Thymus (tissue), 11 donors: ENCODE measurements around the gene TRIP12. TPM values are rescaled to one million over a fixed set of nuclear protein-coding genes. Genes with fewer than 3 reads are reported as not detected.

Experiments used
- DNase-seq, 9 donors: peaks; one replicate each; pipeline ENCODE4 v3.0.0-alpha.2; 2013; ENCODE audit warnings: low spot score in 9 of 9, low read depth in 6 of 9, missing footprints in 1 of 9
- H3K27ac ChIP-seq, 2 donors: one replicate each; pipeline ENCODE4 v1.5.1; 2013; ENCODE audit warnings: control low read depth in 1 of 2, low read depth in 1 of 2, low read length in 1 of 2, mild to moderate bottlenecking in 1 of 2, moderate library complexity in 1 of 2
- H3K27me3 ChIP-seq, 2 donors: one replicate each; pipeline ENCODE4 v1.5.1; 2013; ENCODE audit warnings: low read length in 1 of 2; ENCODE audit not compliant: control insufficient read depth in 2 of 2, insufficient read depth in 1 of 2
- H3K36me3 ChIP-seq, 2 donors: one replicate each; pipeline ENCODE4 v1.5.1; 2013; ENCODE audit warnings: low read length in 1 of 2, mild to moderate bottlenecking in 1 of 2, moderate library complexity in 1 of 2; ENCODE audit not compliant: control insufficient read depth in 2 of 2, insufficient read depth in 2 of 2
- H3K4me1 ChIP-seq, 2 donors: one replicate each; pipeline ENCODE4 v1.5.1; 2013; ENCODE audit warnings: low read length in 2 of 2; ENCODE audit not compliant: control insufficient read depth in 2 of 2, insufficient read depth in 2 of 2
- H3K4me3 ChIP-seq, 2 donors: one replicate each; pipeline ENCODE4 v1.5.1; 2013; ENCODE audit warnings: low read length in 2 of 2, control low read depth in 1 of 2, mild to moderate bottlenecking in 1 of 2
- H3K9me3 ChIP-seq, 2 donors: one replicate each; pipeline ENCODE4 v1.5.1; 2013; ENCODE audit warnings: low read length in 1 of 2, mild to moderate bottlenecking in 1 of 2; ENCODE audit not compliant: control insufficient read depth in 2 of 2, insufficient read depth in 1 of 2
- WGBS: extraction: QIAGEN DNeasy Blood & Tissue Kit; methylation state at CpG from one replicate; pipeline ENCODE4 v1.1.7; 2013; 5-methylcytosine and 5-hydroxymethylcytosine counted together
- polyA plus RNA-seq: library from polyadenylated mRNA; stranded (reverse); fragments of 200-250 nt; gene quantifications from one replicate; pipeline ENCODE4 v1.2.3, GENCODE V29; 2013
- total RNA-seq: library from RNA; stranded (reverse); fragments of 120-200 nt; gene quantifications from one replicate; pipeline ENCODE4 v1.2.4, GENCODE V29; 2013
- donor health status: healthy.

Gene TRIP12
- total and polyA plus RNA-seq, 2 donors = 37.7 to 119 TPM

GRCh38 chr2:229873123-229873581 lies 48.7 kb downstream of the TRIP12 start:
- H3K36me3 ChIP-seq = peaks cover 20 to 41% of the 10 kb centered on the region in 2 donors
- H3K27ac ChIP-seq = no peak overlapping the region
- H3K9me3 ChIP-seq = no peaks in the 10 kb centered on the region
- 91% methylated on average over 1 of the region's 1 CpG for WGBS
- H3K4me3 ChIP-seq = no peak overlapping the region
- DNase-seq = no peak
- H3K4me1 ChIP-seq = no peaks in the 10 kb centered on the region
- no peaks in the 10 kb centered on the region for H3K27me3 ChIP-seq

GRCh38 chr2:229870903-229871656 lies 50.7 kb downstream of the TRIP12 start:
- Histone ChIP-seq H3K9me3 (no peaks in the 10 kb centered on the region), H3K27me3 (no peaks in the 10 kb centered on the region), H3K4me3 (no peak overlapping the region), H3K27ac (no peak overlapping the region), H3K4me1 (no peaks in the 10 kb centered on the region), H3K36me3 (peaks cover 7 to 31% of the 10 kb centered on the region in 2 donors)
- no peak for DNase-seq
- WGBS = 94% methylated on average over 6 of the region's 6 CpGs

GRCh38 chr2:229869226-229869625 lies 52.6 kb downstream of the TRIP12 start:
- Histone ChIP-seq H3K9me3 (no peaks in the 10 kb centered on the region), H3K27me3 (no peaks in the 10 kb centered on the region), H3K27ac (no peak overlapping the region), H3K36me3 (peaks cover 7 to 31% of the 10 kb centered on the region in 2 donors), H3K4me1 (no peaks in the 10 kb centered on the region), H3K4me3 (no peak overlapping the region)
- DNase-seq = no peak
- 96% methylated on average over 3 of the region's 3 CpGs for WGBS

- Histone ChIP-seq H3K36me3 (peaks cover 7 to 31% of the 10 kb centered on the region in 2 donors), H3K9me3 (no peaks in the 10 kb centered on the region), H3K27ac (no peak overlapping the region), H3K4me3 (no peak overlapping the region), H3K27me3 (no peaks in the 10 kb centered on the region), H3K4me1 (no peaks in the 10 kb centered on the region)
- DNase-seq = no peak
- over 99% methylated on average over 2 of the region's 2 CpGs for WGBS
These were observed 53.0 kb downstream of the TRIP12 start for GRCh38 chr2:229868794-229869193.

- no peaks in the 10 kb centered on the region for H3K9me3 ChIP-seq
- H3K4me1 ChIP-seq = no peaks in the 10 kb centered on the region
- H3K27ac ChIP-seq = no peak overlapping the region
- no peak overlapping the region for H3K4me3 ChIP-seq
- WGBS = 95% methylated on average over 2 of the region's 2 CpGs
- H3K36me3 ChIP-seq = peaks cover 0 to 18% of the 10 kb centered on the region in 2 donors
- no peaks in the 10 kb centered on the region for H3K27me3 ChIP-seq
- no peak for DNase-seq
These were observed 56.8 kb downstream of the TRIP12 start for GRCh38 chr2:229865033-229865432.

GRCh38 chr2:229861431-229861830 lies 60.4 kb downstream of the TRIP12 start:
- Histone ChIP-seq H3K27ac (no peak overlapping the region), H3K4me1 (no peaks in the 10 kb centered on the region)

GRCh38 chr2:229860334-229860733 lies 61.5 kb downstream of the TRIP12 start:
- Histone ChIP-seq H3K4me3 (no peak overlapping the region), H3K27me3 (no peaks in the 10 kb centered on the region), H3K36me3 (peaks cover 17 to 34% of the 10 kb centered on the region in 2 donors), H3K9me3 (no peaks in the 10 kb centered on the region), H3K27ac (no peak overlapping the region), H3K4me1 (no peaks in the 10 kb centered on the region)
- 98% methylated on average over 1 of the region's 1 CpG for WGBS
- no peak for DNase-seq

More at GRCh38 chr2:229861431-229861830, 60.4 kb downstream of the TRIP12 start:
- H3K27me3 ChIP-seq = no peaks in the 10 kb centered on the region
- peaks cover 15 to 24% of the 10 kb centered on the region in 2 donors for H3K36me3 ChIP-seq
- H3K9me3 ChIP-seq = no peaks in the 10 kb centered on the region
- no peak overlapping the region for H3K4me3 ChIP-seq
- DNase-seq = no peak

GRCh38 chr2:229858351-229858750 lies 63.5 kb downstream of the TRIP12 start:
- H3K27ac ChIP-seq = no peak overlapping the region
- no peaks in the 10 kb centered on the region for H3K4me1 ChIP-seq
- H3K9me3 ChIP-seq = no peaks in the 10 kb centered on the region
- over 99% methylated on average over 3 of the region's 3 CpGs for WGBS
- no peak overlapping the region for H3K4me3 ChIP-seq
- H3K27me3 ChIP-seq = no peaks in the 10 kb centered on the region
- no peak for DNase-seq
- peaks cover 17 to 45% of the 10 kb centered on the region in 2 donors for H3K36me3 ChIP-seq

- Histone ChIP-seq H3K4me1 (no peaks in the 10 kb centered on the region), H3K27ac (no peak overlapping the region), H3K9me3 (no peaks in the 10 kb centered on the region), H3K4me3 (no peak overlapping the region), H3K36me3 (peaks cover 17 to 45% of the 10 kb centered on the region in 2 donors), H3K27me3 (no peaks in the 10 kb centered on the region)
- WGBS = 98% methylated on average over 1 of the region's 1 CpG
- DNase-seq = no peak
These were observed 64.2 kb downstream of the TRIP12 start for GRCh38 chr2:229857634-229858033.
